Thyroid gland (tissue), 4 donors: ENCODE measurements around the gene GNG7. TPM values are rescaled to one million over a fixed set of nuclear protein-coding genes. Genes with fewer than 3 reads are reported as not detected.

Source experiments
- DNase-seq, 2 donors: peaks; one replicate each; pipeline ENCODE4 v3.0.0-alpha.2; 2019
- H3K27ac ChIP-seq, 3 donors: fragments of 200-600 bp; sonication (generic); 1 replicate in 2 of 3; 2 replicates in 1 of 3; pipeline ENCODE4 v1.5.1; 2016 to 2019; ENCODE audit warnings: mild to moderate bottlenecking in 1 of 3, moderate library complexity in 1 of 3
- H3K27me3 ChIP-seq: fragments of 200-600 bp; sonication (generic); one replicate; pipeline ENCODE4 v1.5.1; 2019
- H3K36me3 ChIP-seq, 2 donors: fragments of 200-600 bp; sonication (generic); one replicate each; pipeline ENCODE4 v1.5.1; 2016 to 2019
- H3K4me1 ChIP-seq, 2 donors: fragments of 200-600 bp; sonication (generic); one replicate each; pipeline ENCODE4 v1.5.1; 2017 to 2019
- H3K4me3 ChIP-seq, 3 donors: fragments of 200-600 bp; sonication (generic); replicated peaks in 1 of 3; 1 replicate in 2 of 3; 2 replicates in 1 of 3; pipeline ENCODE4 v1.5.1; 2016; ENCODE audit warnings: mild to moderate bottlenecking in 1 of 3
- H3K9me3 ChIP-seq: fragments of 200-600 bp; sonication (generic); one replicate; pipeline ENCODE4 v1.5.1; 2017
- CTCF ChIP-seq, 6 experiments: fragments of 200-600 bp in 3 of 6; fragments of 450-650 bp in 3 of 6; sonication (generic) in 3 of 6; IDR thresholded peaks; one replicate each; pipeline ENCODE4 v1.5.1; 2016 to 2019; ENCODE audit warnings: antibody characterized with exemption in 6 of 6, mild to moderate bottlenecking in 2 of 6, inconsistent platforms in 1 of 6, moderate library complexity in 1 of 6
- POLR2A ChIP-seq, 2 donors: fragments of 450-650 bp; IDR thresholded peaks; one replicate each; pipeline ENCODE4 v1.6.1; 2017; ENCODE audit warnings: antibody characterized with exemption in 2 of 2, mild to moderate bottlenecking in 2 of 2, moderate library complexity in 1 of 2
- WGBS, 2 donors: methylation state at CpG; one replicate each; pipeline ENCODE4 v1.1.5; 2017; 5-methylcytosine and 5-hydroxymethylcytosine counted together
- intact Hi-C: fragments of 100-400 bp; cut with DNase I; formaldehyde crosslinking; loops from one replicate; pipeline ENCODE4 v1.15.1; 2023
- total RNA-seq, 4 donors: library from RNA; depleted of rRNA; stranded (reverse); fragments of >200 nt; gene quantifications; one replicate each; pipeline ENCODE4 v1.2.3, GENCODE V29; 2016

The GNG7 gene
- total RNA-seq, 4 donors from 2014 or later: 3.8 to 6.9 (median 5.6) TPM

GRCh38 chr19:2641332-2641698, 61.2 kb downstream of the GNG7 start:
- Histone ChIP-seq H3K36me3 (no peaks in the 10 kb centered on the region), H3K27me3 (no peaks in the 10 kb centered on the region), H3K4me1 (peaks cover 6 to 14% of the 10 kb centered on the region in 2 donors), H3K4me3 (no peak overlapping the region), H3K27ac (no peak overlapping the region), H3K9me3 (no peaks in the 10 kb centered on the region)
- 92 to 96% methylated on average over 7 of the region's 7 CpGs for WGBS, 2 donors
- TF ChIP-seq CTCF (IDR thresholded peaks at IDR 0.05): no peak
- no peak for TF ChIP-seq POLR2A (IDR thresholded peaks at IDR 0.05)
- DNase-seq: no peak
- intact Hi-C loops: no loop called here

GRCh38 chr19:2640563-2641331, 61.7 kb downstream of the GNG7 start:
- Histone ChIP-seq H3K36me3 (no peaks in the 10 kb centered on the region), H3K4me1 (peaks cover 12 to 20% of the 10 kb centered on the region in 2 donors), H3K4me3 (no peak overlapping the region), H3K27me3 (no peaks in the 10 kb centered on the region), H3K9me3 (no peaks in the 10 kb centered on the region), H3K27ac (no peak overlapping the region)
- no peak for DNase-seq
- TF ChIP-seq POLR2A (IDR thresholded peaks at IDR 0.05) (no peak), CTCF (IDR thresholded peaks at IDR 0.05) (no peak)
- intact Hi-C loops: no loop called here
- WGBS, 2 donors: 86 to 91% methylated on average over 13 to 17 of the region's 17 CpGs

- TF ChIP-seq CTCF (IDR thresholded peaks at IDR 0.05): no peak
- no peak for TF ChIP-seq POLR2A (IDR thresholded peaks at IDR 0.05)
- DNase-seq: no peak
- no peaks in the 10 kb centered on the region for H3K9me3 ChIP-seq
- H3K4me1 ChIP-seq: peaks cover 19 to 28% of the 10 kb centered on the region in 2 donors
- no peaks in the 10 kb centered on the region for H3K36me3 ChIP-seq
- no peaks in the 10 kb centered on the region for H3K27me3 ChIP-seq
- H3K27ac ChIP-seq: no peak overlapping the region
- 74 to 79% methylated on average over 2 of the region's 2 CpGs for WGBS, 2 donors
- intact Hi-C loops: no loop called here
- no peak overlapping the region for H3K4me3 ChIP-seq
Measured at GRCh38 chr19:2639999-2640398, 62.5 kb downstream of the GNG7 start.

- Histone ChIP-seq H3K4me1 (peaks cover 30 to 39% of the 10 kb centered on the region in 2 donors), H3K27me3 (no peaks in the 10 kb centered on the region), H3K9me3 (no peaks in the 10 kb centered on the region), H3K27ac (no peak overlapping the region), H3K4me3 (no peak overlapping the region), H3K36me3 (no peaks in the 10 kb centered on the region)
- 60 to 72% methylated on average over 3 of the region's 3 CpGs for WGBS, 2 donors
- TF ChIP-seq CTCF (IDR thresholded peaks at IDR 0.05) (no peak), POLR2A (IDR thresholded peaks at IDR 0.05) (no peak)
- no peak for DNase-seq
- intact Hi-C loops: no loop called here
Measured at GRCh38 chr19:2638417-2638940, 64.0 kb downstream of the GNG7 start.
